HCT116 (cell line): Measurements from ENCODE around the gene NTRK3. TPM values are rescaled to one million over a fixed set of nuclear protein-coding genes. Genes with fewer than 3 reads are reported as not detected.

Experiments used
- ATAC-seq: fragments of 200-7000 bp; cut with Tn5 transposase; 2 replicates; pipeline ENCODE4 v1.9.1; 2020; ENCODE audit warnings: mild to moderate bottlenecking, moderate library complexity
- BruUV-seq: library from RNA; stranded (reverse); fragments of 400-500 nt; replicated peaks from 2 replicates; lab custom pipeline; 2021; lab: Mats Ljungman, UMichigan
- CTCF ChIA-PET: fragments of 300-600 bp; sonication (Branson Sonifier 250); formaldehyde crosslinking; loops from one replicate; lab custom pipeline; 2021; ENCODE audit warnings: antibody characterized with exemption; lab: Charles Lee
- POLR2A ChIA-PET: fragments of 300-600, 350-600 bp; sonication (Branson Sonifier 250); formaldehyde crosslinking; loops from one replicate; lab custom pipeline; 2021; ENCODE audit warnings: antibody characterized with exemption; lab: Charles Lee
- RAD21 ChIA-PET, 2 experiments: fragments of 300-600 bp; sonication (Branson Sonifier 250); formaldehyde crosslinking; loops; one replicate each; lab custom pipeline; 2023; ENCODE audit warnings: low total read pairs in 2 of 2; ENCODE audit not compliant: uncharacterized antibody in 2 of 2, unreplicated experiment in 2 of 2, low non-redundant PET in 1 of 2; lab: Charles Lee
- DNase-seq: peaks from one replicate; pipeline ENCODE4 v3.0.0-alpha.2; 2010; ENCODE audit warnings: low read depth, low spot score
- H2AFZ ChIP-seq: fragments of 200-600 bp; shearing (Covaris generic), sonication (generic); 2 replicates; pipeline ENCODE4 v1.6.1; 2017; ENCODE audit warnings: low read depth, mixed run types, mixed read lengths, antibody characterized with exemption, low read length; ENCODE audit not compliant: poor library complexity, severe bottlenecking
- H3K27ac ChIP-seq: 2 replicates; pipeline ENCODE4 v1.5.1; 2012; ENCODE audit warnings: low read depth, low read length
- H3K27me3 ChIP-seq: fragments of 200-600 bp; sonication (generic); 2 replicates; pipeline ENCODE4 v1.6.1; 2016; ENCODE audit warnings: mixed run types, low read length, mixed read lengths; ENCODE audit not compliant: insufficient read depth
- H3K36me3 ChIP-seq, 2 experiments: fragments of 200-500 bp in 1 of 2; fragments of 200-600 bp in 1 of 2; sonication (Bioruptor generic) in 1 of 2; sonication (generic) in 1 of 2; 2 replicates each; pipeline versions ENCODE4 v1.5.1 to v1.6.1; 2014 to 2016; ENCODE audit warnings: low read length in 2 of 2, inconsistent platforms in 1 of 2, mixed read lengths in 1 of 2, mixed run types in 1 of 2; ENCODE audit not compliant: insufficient read depth in 2 of 2, control insufficient read depth in 1 of 2
- H3K4me1 ChIP-seq, 2 experiments: fragments of 200-600 bp in 1 of 2; sonication (generic) in 1 of 2; 2 replicates each; pipeline versions ENCODE4 v1.5.1 to v1.6.1; 2012 to 2017; ENCODE audit warnings: low read length in 2 of 2, inconsistent platforms in 1 of 2, mild to moderate bottlenecking in 1 of 2, mixed read lengths in 1 of 2, mixed run types in 1 of 2, moderate library complexity in 1 of 2; ENCODE audit not compliant: insufficient read depth in 2 of 2, control insufficient read depth in 1 of 2
- H3K4me2 ChIP-seq: fragments of 200-600 bp; sonication (generic); 2 replicates; pipeline ENCODE4 v1.6.1; 2017; ENCODE audit warnings: mixed run types, low read length, mixed read lengths
- H3K4me3 ChIP-seq, 2 experiments: fragments of 200-600 bp in 1 of 2; sonication (generic) in 1 of 2; replicated peaks in 1 of 2; 2 replicates each; pipeline ENCODE4 v1.5.1; 2011 to 2016; ENCODE audit warnings: low read length in 2 of 2, control low read depth in 1 of 2, low read depth in 1 of 2, mild to moderate bottlenecking in 1 of 2, mixed read lengths in 1 of 2, mixed run types in 1 of 2
- H3K79me2 ChIP-seq: fragments of 200-600 bp; sonication (generic); 2 replicates; pipeline ENCODE4 v1.6.1; 2017; ENCODE audit warnings: mild to moderate bottlenecking, mixed run types, low read length, moderate library complexity, mixed read lengths; ENCODE audit not compliant: insufficient read depth
- H3K9ac ChIP-seq: fragments of 200-600 bp; sonication (generic); 2 replicates; pipeline ENCODE4 v1.6.1; 2016; ENCODE audit warnings: low read length, mixed read lengths
- H3K9me2 ChIP-seq: fragments of 200-600 bp; sonication (generic), shearing (Covaris generic); 2 replicates; pipeline ENCODE4 v1.6.1; 2017; ENCODE audit warnings: mixed run types, mild to moderate bottlenecking, moderate library complexity; ENCODE audit not compliant: insufficient read depth
- H3K9me3 ChIP-seq, 2 experiments: fragments of 200-500 bp in 1 of 2; fragments of 200-600 bp in 1 of 2; sonication (Bioruptor generic) in 1 of 2; sonication (generic) in 1 of 2; 2 replicates each; pipeline ENCODE4 v1.6.1; 2014 to 2017; ENCODE audit warnings: low read length in 2 of 2, mixed read lengths in 2 of 2, inconsistent platforms in 1 of 2, low read depth in 1 of 2, mild to moderate bottlenecking in 1 of 2, mixed run types in 1 of 2, moderate library complexity in 1 of 2; ENCODE audit not compliant: control insufficient read depth in 1 of 2, insufficient read depth in 1 of 2
- H4K20me1 ChIP-seq: fragments of 200-600 bp; sonication (generic), shearing (Covaris generic); 2 replicates; pipeline ENCODE4 v1.6.1; 2017; ENCODE audit warnings: mixed run types, mild to moderate bottlenecking, moderate library complexity; ENCODE audit not compliant: insufficient read depth
- ATF3 ChIP-seq: IDR thresholded peaks from 2 replicates; pipeline ENCODE4 v1.6.1; 2012
- CEBPB ChIP-seq: IDR thresholded peaks from 2 replicates; pipeline ENCODE4 v1.6.1; 2012; ENCODE audit warnings: low read depth
- FOSL1 ChIP-seq: IDR thresholded peaks from 2 replicates; pipeline ENCODE4 v1.6.1; 2012; ENCODE audit warnings: low read depth
- JUND ChIP-seq: IDR thresholded peaks from 2 replicates; pipeline ENCODE4 v1.6.1; 2012
- POLR2AphosphoS5 ChIP-seq: IDR thresholded peaks from 2 replicates; pipeline ENCODE4 v1.6.1; 2011; ENCODE audit warnings: mild to moderate bottlenecking, low read depth, low read length, moderate library complexity
- RAD21 ChIP-seq: IDR thresholded peaks from 2 replicates; pipeline ENCODE4 v1.6.1; 2012; ENCODE audit warnings: low read depth, mild to moderate bottlenecking
- REST ChIP-seq: IDR thresholded peaks from 2 replicates; pipeline ENCODE4 v1.6.1; 2012; ENCODE audit warnings: low read depth
- SP1 ChIP-seq: IDR thresholded peaks from 2 replicates; pipeline ENCODE4 v1.6.1; 2012; ENCODE audit warnings: low read depth
- SRF ChIP-seq: IDR thresholded peaks from 2 replicates; pipeline ENCODE4 v1.6.1; 2012; ENCODE audit warnings: low read depth
- ZBTB33 ChIP-seq: IDR thresholded peaks from 2 replicates; pipeline ENCODE4 v1.6.1; 2011; ENCODE audit warnings: mild to moderate bottlenecking, low read length, moderate library complexity; ENCODE audit not compliant: insufficient replicate concordance; ENCODE audit errors: extremely low read depth
- ZFX ChIP-seq: fragments of 450-650 bp; IDR thresholded peaks from 2 replicates; pipeline ENCODE4 v1.6.1; 2017
- ZNF274 ChIP-seq: fragments of 200-500 bp; sonication (Bioruptor generic); IDR thresholded peaks from 2 replicates; pipeline ENCODE4 v1.6.1; 2014; ENCODE audit warnings: mild to moderate bottlenecking, low read depth, low read length, inconsistent platforms
- intact Hi-C: fragments of 100-400 bp; cut with micrococcal nuclease; formaldehyde crosslinking; loops from 2 replicates; pipeline ENCODE4 v1.10.0; 2022
- total RNA-seq: library from RNA; stranded (reverse); gene quantifications from one replicate; pipeline ENCODE4 v1.2.1, GENCODE V29; 2021; ENCODE audit not compliant: unreplicated experiment

NTRK3 gene
- total RNA-seq, 1 experiment from 2014 or later: not detected

- Histone ChIP-seq H3K9me3 (no peaks in the 10 kb centered on the region), H3K4me3 (no peak overlapping the region), H3K9ac (no peak overlapping the region), H3K27me3 (0 out of 2 replicates have a peak, but pooled peaks cover 4% of the 10 kb centered on the region), H2AFZ (no peak overlapping the region), H3K4me2 (no peak overlapping the region), H4K20me1 (no peaks in the 10 kb centered on the region), H3K9me2 (no peaks in the 10 kb centered on the region), H3K79me2 (no peaks in the 10 kb centered on the region), H3K27ac (no peak overlapping the region), H3K4me1 (no peaks in the 10 kb centered on the region), H3K36me3 (no peaks in the 10 kb centered on the region)
- no TSS peak for BruUV-seq
- no peak for ATAC-seq
- intact Hi-C loops: no loop called here
- DNase-seq: no peak
- ChIA-PET POLR2A (no interaction called here), RAD21 (no interaction called here), CTCF (no interaction called here)
- TF ChIP-seq SRF (no peak), POLR2AphosphoS5 (no peak), REST (no peak), ZNF274 (no peak), RAD21 (no peak), SP1 (no peak), FOSL1 (no peak)
Observed at GRCh38 chr15:88120026-88120425, 136.5 kb downstream of the NTRK3 start.

- H4K20me1 ChIP-seq: no peaks in the 10 kb centered on the region
- POLR2A ChIA-PET: no interaction called here
- BruUV-seq: no TSS peak
- no peaks in the 10 kb centered on the region for H3K36me3 ChIP-seq
- no peak overlapping the region for H3K4me3 ChIP-seq
- no peaks in the 10 kb centered on the region for H3K79me2 ChIP-seq
- RAD21 ChIA-PET: no interaction called here
- CTCF ChIA-PET: no interaction called here
- H3K9me2 ChIP-seq: no peaks in the 10 kb centered on the region
- no peak overlapping the region for H3K4me2 ChIP-seq
- DNase-seq (no peak), ATAC-seq (no peak)
- H2AFZ ChIP-seq: no peak overlapping the region
- H3K27ac ChIP-seq: no peak overlapping the region
- intact Hi-C loops: no loop called here
- no peaks in the 10 kb centered on the region for H3K9me3 ChIP-seq
- 0 out of 2 replicates have a peak, but pooled peaks cover 4% of the 10 kb centered on the region for H3K27me3 ChIP-seq
- H3K9ac ChIP-seq: no peak overlapping the region
- no peaks in the 10 kb centered on the region for H3K4me1 ChIP-seq
- no peak for TF ChIP-seq CEBPB
- TF ChIP-seq ZFX: no peak
- TF ChIP-seq FOSL1: no peak
- no peak for TF ChIP-seq JUND
- TF ChIP-seq ZNF274: no peak
- TF ChIP-seq ATF3: no peak
- no peak for TF ChIP-seq ZBTB33
Observed at GRCh38 chr15:88118741-88119140, 137.8 kb downstream of the NTRK3 start.
